Measurements from ENCODE around the gene OR2T6. TPM values are rescaled to one million over a fixed set of nuclear protein-coding genes. Genes with fewer than 3 reads are reported as not detected.
"Not testable (repeated sequence)": the region's sequence is repeated elsewhere in the genome, so short reads cannot be mapped to it uniquely, and the experiment has no call there.

OR2T6 gene
- total RNA-seq, 1 donor = not detected

- Histone ChIP-seq H3K27ac (ENCODE audit: low read depth, low read length) (no peak overlapping the region), H3K27me3 (ENCODE audit: insufficient read depth, low read length) (no peaks in the 10 kb centered on the region)
Observed at GRCh38 chr1:248417854-248418253, 42.3 kb downstream of the OR2T6 start.

GRCh38 chr1:248421384-248421783 lies 45.8 kb downstream of the OR2T6 start:
- H3K4me2 ChIP-seq (ENCODE audit: insufficient read depth, low read length) = no peak overlapping the region
- no peaks in the 10 kb centered on the region for H3K79me2 ChIP-seq (ENCODE audit: insufficient read depth, low read length)
- no peaks in the 10 kb centered on the region for H3K9me3 ChIP-seq (ENCODE audit: low read depth, low read length)
- DNase-seq (ENCODE audit: insufficient read length, low spot score, missing footprints) = no peak
- H4K20me1 ChIP-seq (ENCODE audit: insufficient read depth, low read length) = no peaks in the 10 kb centered on the region
- H3K4me1 ChIP-seq (ENCODE audit: insufficient read depth, low read length) = no peaks in the 10 kb centered on the region
- no peak overlapping the region for H3K4me3 ChIP-seq (ENCODE audit: insufficient read depth, low read length)
- no peaks in the 10 kb centered on the region for H3K36me3 ChIP-seq (ENCODE audit: insufficient read depth, low read length)
- H2AFZ ChIP-seq (ENCODE audit: low read length) = no peak overlapping the region
- no peaks in the 10 kb centered on the region for H3K27me3 ChIP-seq (ENCODE audit: insufficient read depth, low read length)
- no peak for TF ChIP-seq CTCF (IDR thresholded peaks at IDR 0.05; ENCODE audit: extremely low read depth, low read depth, low read length)
- H3K27ac ChIP-seq (ENCODE audit: low read depth, low read length) = no peak overlapping the region

More at GRCh38 chr1:248417854-248418253, 42.3 kb downstream of the OR2T6 start:
- Histone ChIP-seq H2AFZ (ENCODE audit: low read length) (no peak overlapping the region), H3K79me2 (ENCODE audit: insufficient read depth, low read length) (no peaks in the 10 kb centered on the region), H3K9me3 (ENCODE audit: low read depth, low read length) (no peaks in the 10 kb centered on the region), H3K4me1 (ENCODE audit: insufficient read depth, low read length) (no peaks in the 10 kb centered on the region), H3K4me2 (ENCODE audit: insufficient read depth, low read length) (no peak overlapping the region), H3K4me3 (ENCODE audit: insufficient read depth, low read length) (no peak overlapping the region), H4K20me1 (ENCODE audit: insufficient read depth, low read length) (no peaks in the 10 kb centered on the region), H3K36me3 (ENCODE audit: insufficient read depth, low read length) (no peaks in the 10 kb centered on the region)
- DNase-seq (ENCODE audit: insufficient read length, low spot score, missing footprints) = no peak
- TF ChIP-seq CTCF (IDR thresholded peaks at IDR 0.05; ENCODE audit: extremely low read depth, low read depth, low read length) = no peak

GRCh38 chr1:248427526-248428191 lies 52.1 kb downstream of the OR2T6 start:
- H4K20me1 ChIP-seq (ENCODE audit: insufficient read depth, low read length) = not testable (repeated sequence)

GRCh38 chr1:248428192-248428533 lies 52.6 kb downstream of the OR2T6 start:
- H3K4me3 ChIP-seq (ENCODE audit: insufficient read depth, low read length); DNase-seq (ENCODE audit: insufficient read length, low spot score, missing footprints); H3K4me2 ChIP-seq (ENCODE audit: insufficient read depth, low read length); H3K36me3 ChIP-seq (ENCODE audit: insufficient read depth, low read length); H2AFZ ChIP-seq (ENCODE audit: low read length); H3K9me3 ChIP-seq (ENCODE audit: low read depth, low read length); H3K4me1 ChIP-seq (ENCODE audit: insufficient read depth, low read length); H3K27me3 ChIP-seq (ENCODE audit: insufficient read depth, low read length); H4K20me1 ChIP-seq (ENCODE audit: insufficient read depth, low read length); H3K27ac ChIP-seq (ENCODE audit: low read depth, low read length); H3K79me2 ChIP-seq (ENCODE audit: insufficient read depth, low read length): not testable (repeated sequence)

More at GRCh38 chr1:248427526-248428191, 52.1 kb downstream of the OR2T6 start:
- H3K4me1 ChIP-seq (ENCODE audit: insufficient read depth, low read length); H3K27me3 ChIP-seq (ENCODE audit: insufficient read depth, low read length); H3K9me3 ChIP-seq (ENCODE audit: low read depth, low read length); H3K4me2 ChIP-seq (ENCODE audit: insufficient read depth, low read length); H3K36me3 ChIP-seq (ENCODE audit: insufficient read depth, low read length); H3K79me2 ChIP-seq (ENCODE audit: insufficient read depth, low read length); H2AFZ ChIP-seq (ENCODE audit: low read length); H3K27ac ChIP-seq (ENCODE audit: low read depth, low read length); DNase-seq (ENCODE audit: insufficient read length, low spot score, missing footprints); H3K4me3 ChIP-seq (ENCODE audit: insufficient read depth, low read length): not testable (repeated sequence)

GRCh38 chr1:248431683-248432082 lies 56.1 kb downstream of the OR2T6 start:
- not testable (repeated sequence) for H3K4me2 ChIP-seq (ENCODE audit: insufficient read depth, low read length); H2AFZ ChIP-seq (ENCODE audit: low read length); H3K9me3 ChIP-seq (ENCODE audit: low read depth, low read length); H3K27ac ChIP-seq (ENCODE audit: low read depth, low read length); H3K4me3 ChIP-seq (ENCODE audit: insufficient read depth, low read length); H3K36me3 ChIP-seq (ENCODE audit: insufficient read depth, low read length); H3K4me1 ChIP-seq (ENCODE audit: insufficient read depth, low read length); H3K27me3 ChIP-seq (ENCODE audit: insufficient read depth, low read length); DNase-seq (ENCODE audit: insufficient read length, low spot score, missing footprints); H4K20me1 ChIP-seq (ENCODE audit: insufficient read depth, low read length); H3K79me2 ChIP-seq (ENCODE audit: insufficient read depth, low read length)

- not testable (repeated sequence) for H3K79me2 ChIP-seq (ENCODE audit: insufficient read depth, low read length); H3K27me3 ChIP-seq (ENCODE audit: insufficient read depth, low read length); H3K27ac ChIP-seq (ENCODE audit: low read depth, low read length); H3K4me2 ChIP-seq (ENCODE audit: insufficient read depth, low read length); H3K36me3 ChIP-seq (ENCODE audit: insufficient read depth, low read length); DNase-seq (ENCODE audit: insufficient read length, low spot score, missing footprints); H3K4me3 ChIP-seq (ENCODE audit: insufficient read depth, low read length); H4K20me1 ChIP-seq (ENCODE audit: insufficient read depth, low read length); H3K4me1 ChIP-seq (ENCODE audit: insufficient read depth, low read length); H3K9me3 ChIP-seq (ENCODE audit: low read depth, low read length); H2AFZ ChIP-seq (ENCODE audit: low read length)
Observed at GRCh38 chr1:248432201-248432600, 56.7 kb downstream of the OR2T6 start.

- H3K36me3 ChIP-seq (ENCODE audit: insufficient read depth, low read length); H3K9me3 ChIP-seq (ENCODE audit: low read depth, low read length); H3K27me3 ChIP-seq (ENCODE audit: insufficient read depth, low read length); H3K4me2 ChIP-seq (ENCODE audit: insufficient read depth, low read length); H3K4me3 ChIP-seq (ENCODE audit: insufficient read depth, low read length); H3K27ac ChIP-seq (ENCODE audit: low read depth, low read length); H3K79me2 ChIP-seq (ENCODE audit: insufficient read depth, low read length); DNase-seq (ENCODE audit: insufficient read length, low spot score, missing footprints); H4K20me1 ChIP-seq (ENCODE audit: insufficient read depth, low read length); H2AFZ ChIP-seq (ENCODE audit: low read length); H3K4me1 ChIP-seq (ENCODE audit: insufficient read depth, low read length): not testable (repeated sequence)
Observed at GRCh38 chr1:248433811-248434415, 58.4 kb downstream of the OR2T6 start.
